ENCODE data around the gene FAM131C.

- TF ChIP-seq CTCF (conservative IDR thresholded peaks at IDR 0.05; ENCODE audit: low read depth in 2 of 2) (no peak), POLR2AphosphoS5 (IDR thresholded peaks at IDR 0.05; ENCODE audit: low read depth) (no peak), CREB1 (CRISPR knock-in tag; IDR thresholded peaks at IDR 0.05; ENCODE audit: low read depth) (no peak), REST (IDR thresholded peaks at IDR 0.05; ENCODE audit: unreplicated experiment) (no peak), EZH2 (IDR thresholded peaks at IDR 0.05; ENCODE audit: low read depth, unreplicated experiment) (no peak), JUNB (IDR thresholded peaks at IDR 0.05; ENCODE audit: unreplicated experiment) (no peak), EZH2phosphoT487 (IDR thresholded peaks at IDR 0.05; ENCODE audit: unreplicated experiment) (no peak), ZNF331 (CRISPR knock-in tag; IDR thresholded peaks at IDR 0.05; ENCODE audit: low read depth) (no peak), STAT1 (IDR thresholded peaks at IDR 0.05; ENCODE audit: unreplicated experiment) (no peak), ZNF114 (CRISPR knock-in tag; IDR thresholded peaks at IDR 0.05) (no peak), NANOG (IDR thresholded peaks at IDR 0.05; ENCODE audit: borderline replicate concordance) (no peak), ETS1 (IDR thresholded peaks at IDR 0.05) (no peak)
Measured at GRCh38 chr1:16120407-16120806, 47.0 kb upstream of the FAM131C start.

Measured in GM23338 (cell line).